K562 (cell line): ENCODE results near the gene KIF17. TPM values are rescaled to one million over a fixed set of nuclear protein-coding genes. Genes with fewer than 3 reads are reported as not detected.

Experiments
- ATAC-seq: fragments of 200-7000 bp; cut with Tn5 transposase; 3 replicates; pipeline ENCODE4 v1.9.1; 2020; ENCODE audit warnings: moderate library complexity
- BruUV-seq: library from RNA; stranded (reverse); fragments of 400-500 nt; replicated peaks from 2 replicates; lab custom pipeline; 2021; lab: Mats Ljungman, UMichigan
- CTCF ChIA-PET: fragments of 300-600 bp; formaldehyde crosslinking; extraction: SDS; loops from one replicate; lab custom pipeline; 2021; ENCODE audit warnings: low intra/inter-chr PET ratio; lab: Yijun Ruan, JAX
- POLR2A ChIA-PET: fragments of 300-600, 350-650 bp; sonication (Branson Sonifier 250); formaldehyde crosslinking; extraction: SDS; loops from one replicate; lab custom pipeline; 2021; ENCODE audit warnings: antibody characterized with exemption, inconsistent platforms; lab: Yijun Ruan, JAX
- DNase-seq, 4 experiments: peaks; one replicate each; pipeline versions ENCODE4 v3.0.0 to v3.0.0-alpha.2; 2011 to 2018; ENCODE audit warnings: low spot score in 3 of 4, mixed read lengths in 3 of 4; ENCODE audit errors: extremely low read depth in 1 of 4
- FAIRE-seq: peaks from 2 replicates; lab custom pipeline; 2011; peaks lifted over from hg19 to GRCh38; lab: Jason Lieb, UNC
- H2AFZ ChIP-seq: 2 replicates; pipeline ENCODE4 v1.6.0; 2011; ENCODE audit warnings: low read depth, low read length, control low read depth, inconsistent platforms
- H3K27ac ChIP-seq: fragments of 200-600 bp; 3 replicates; pipeline ENCODE4 v1.8.0; 2011; ENCODE audit warnings: low read depth, mild to moderate bottlenecking, control low read depth, inconsistent platforms, low read length, moderate library complexity, mixed read lengths; ENCODE audit errors: extremely low read depth
- H3K27me3 ChIP-seq, 2 experiments: fragments of 300-600 bp in 1 of 2; 2 replicates in 1 of 2; 3 replicates in 1 of 2; pipeline versions ENCODE4 v1.6.0 to v1.8.0; 2011; ENCODE audit warnings: inconsistent platforms in 2 of 2, low read length in 2 of 2, mild to moderate bottlenecking in 1 of 2, mixed read lengths in 1 of 2, moderate library complexity in 1 of 2; ENCODE audit not compliant: control insufficient read depth in 2 of 2, insufficient read depth in 2 of 2
- H3K36me3 ChIP-seq: fragments of 300-600 bp; 3 replicates; pipeline ENCODE4 v1.8.0; 2011; ENCODE audit warnings: mild to moderate bottlenecking, low read length, inconsistent platforms; ENCODE audit not compliant: control insufficient read depth, insufficient read depth
- H3K4me1 ChIP-seq, 2 experiments: fragments of 200-600 bp in 1 of 2; replicated peaks in 1 of 2; 2 replicates in 1 of 2; 3 replicates in 1 of 2; pipeline versions ENCODE4 v1.5.1 to v1.8.0; 2011; ENCODE audit warnings: inconsistent platforms in 2 of 2, low read length in 2 of 2, mild to moderate bottlenecking in 1 of 2, mixed read lengths in 1 of 2, moderate library complexity in 1 of 2; ENCODE audit not compliant: control insufficient read depth in 2 of 2, insufficient read depth in 2 of 2
- H3K4me2 ChIP-seq: 2 replicates; pipeline ENCODE4 v1.6.1; 2011; ENCODE audit warnings: low read length, control low read depth, inconsistent platforms, mixed read lengths; ENCODE audit not compliant: insufficient read depth
- H3K4me3 ChIP-seq: fragments of 200-600 bp; sonication (generic), shearing (Covaris generic); 2 replicates; pipeline ENCODE4 v1.5.1; 2016; ENCODE audit warnings: control low read depth, inconsistent platforms
- H3K79me2 ChIP-seq: fragments of 200-600 bp; 3 replicates; pipeline ENCODE4 v1.8.0; 2011; ENCODE audit warnings: low read length, inconsistent platforms; ENCODE audit not compliant: control insufficient read depth, insufficient read depth
- H3K9ac ChIP-seq, 2 experiments: 2 replicates each; pipeline versions ENCODE4 v1.6.0 to v1.6.1; 2011; ENCODE audit warnings: low read depth in 2 of 2, low read length in 2 of 2, control low read depth in 1 of 2, inconsistent platforms in 1 of 2, mild to moderate bottlenecking in 1 of 2, mixed read lengths in 1 of 2; ENCODE audit not compliant: insufficient read depth in 1 of 2
- H3K9me1 ChIP-seq: one replicate; pipeline ENCODE4 v1.6.0; 2011; ENCODE audit warnings: inconsistent platforms, mild to moderate bottlenecking, low read length, moderate library complexity; ENCODE audit not compliant: control insufficient read depth, insufficient read depth
- H3K9me3 ChIP-seq: replicated peaks from 2 replicates; pipeline ENCODE4 v1.5.1; 2011; ENCODE audit warnings: low read depth, low read length, inconsistent platforms; ENCODE audit not compliant: control insufficient read depth, insufficient read depth
- H4K20me1 ChIP-seq: replicated peaks from 2 replicates; pipeline ENCODE4 v1.6.1; 2011; ENCODE audit warnings: low read length, inconsistent platforms, mixed read lengths; ENCODE audit not compliant: control insufficient read depth, insufficient read depth
- RHOXF2B ChIP-seq: fragments of 250-450 bp; sonication (Bioruptor Pico); conservative IDR thresholded peaks from 2 replicates; pipeline ENCODE4 v1.5.1; 2021
- ZFP36 ChIP-seq: fragments of 150-350 bp; IDR thresholded peaks from 2 replicates; pipeline ENCODE4 v1.6.1; 2018; ENCODE audit warnings: low read length, low read depth; ENCODE audit not compliant: partially characterized antibody
- WGBS: fragments of 100-300 bp; shearing (Covaris generic); methylation state at CpG from one replicate; pipeline ENCODE4 v1.1.6; 2016; ENCODE audit warnings: low coverage, mixed read lengths; ENCODE audit not compliant: insufficient coverage; ENCODE audit errors: missing lambda C conversion rate; 5-methylcytosine and 5-hydroxymethylcytosine counted together
- in situ Hi-C: fragments of 300-500 bp; cut with MboI; formaldehyde crosslinking; loops from 4 replicates; pipeline ENCODE4 v1.15.0; 2018; ENCODE audit warnings: inconsistent platforms, mixed read lengths
- intact Hi-C: fragments of 100-400 bp; cut with micrococcal nuclease; formaldehyde crosslinking; loops from 2 replicates; pipeline ENCODE4 v1.14.2; 2022
- polyA plus RNA-seq, 8 experiments: library from polyadenylated mRNA; depleted of rRNA in 4 of 8; stranded (reverse) in 5 of 8; unstranded in 3 of 8; fragments of >200 nt; fragmentation: Nextera tagmentation in 2 of 8; fragmentation: Illumina TruSeq in 1 of 8; extraction: Ambion mirVana in 2 of 8; extraction: Trizol in 1 of 8; gene quantifications; 2 replicates each; pipeline versions ENCODE4 v1.2.1 to v1.2.3, GENCODE V29; 2011 to 2014; ENCODE audit warnings: inconsistent platforms in 1 of 8, missing spikeins in 1 of 8
- total RNA-seq, 7 experiments: library from RNA; depleted of rRNA in 6 of 7; stranded (reverse); fragments of >200 nt in 6 of 7; fragmentation: Illumina TruSeq in 2 of 7; extraction: Trizol in 2 of 7; gene quantifications; 2 replicates each; pipeline versions ENCODE4 v1.2.1 to v1.2.3, GENCODE V29; 2011 to 2021; ENCODE audit warnings: low replicate concordance in 1 of 7
- TF ChIP-seq, protein P1 (sequence below): sonication (generic); formaldehyde crosslinking; IDR thresholded peaks from 2 replicates; pipeline ENCODE4 v1.8.1; 2023; ENCODE audit warnings: missing genetic modification reagents, mild to moderate bottlenecking, borderline replicate concordance

KIF17 gene
- total and polyA plus RNA-seq, 9 of the 15 experiments (the other 6 are each of a cell fraction or from before 2014, with no cell fraction given) = 0.04 to 0.47 (median 0.18) TPM; not detected in 5

DNA sequence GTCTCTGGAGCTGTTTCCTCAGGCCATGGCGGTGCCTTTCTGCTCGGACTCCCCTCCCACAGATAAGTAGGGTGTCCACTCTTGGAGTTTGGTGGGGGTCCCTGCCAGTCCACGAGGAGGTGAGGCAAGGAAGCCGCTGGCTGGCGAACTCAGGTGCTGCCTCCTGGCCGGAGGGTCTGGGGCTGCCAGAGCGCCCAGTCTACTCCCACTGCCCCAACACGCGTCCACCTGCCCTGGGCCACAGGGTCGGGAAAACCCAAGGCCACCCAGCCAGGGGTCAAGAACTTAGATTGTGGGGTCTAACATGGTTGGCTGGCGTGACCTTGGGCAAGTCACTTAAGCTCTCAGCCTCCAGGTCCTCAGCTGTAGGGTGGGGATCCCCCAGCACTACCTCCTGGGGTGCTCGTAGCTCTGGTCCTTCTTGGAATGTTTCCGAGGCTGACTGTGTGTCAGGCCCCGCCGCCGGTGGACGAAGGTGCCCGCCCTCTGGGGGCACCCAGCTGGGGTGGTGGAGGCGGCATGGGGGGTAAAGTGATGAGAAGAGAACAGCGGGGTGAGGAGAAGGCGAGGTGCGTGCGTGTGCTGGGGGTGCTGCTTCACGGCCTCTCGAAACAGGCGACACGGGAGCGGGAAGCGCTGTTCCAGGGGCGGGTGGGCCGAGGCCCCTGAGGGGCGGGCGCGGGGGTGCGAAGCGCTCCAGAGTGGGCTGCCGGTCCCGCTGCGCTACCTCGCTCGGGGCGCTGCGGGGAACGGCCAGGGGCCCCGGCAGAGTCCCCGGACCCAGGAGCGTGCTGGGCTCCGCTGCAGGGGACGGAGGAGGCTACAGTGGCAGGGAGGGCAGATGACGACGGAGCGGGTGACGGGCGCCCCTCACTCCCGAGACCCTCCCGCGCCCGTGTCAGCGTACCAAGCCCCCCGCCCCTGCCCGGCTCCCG, 13.5 kb upstream of the KIF17 start (continued):
- TF ChIP-seq, protein P1, sequence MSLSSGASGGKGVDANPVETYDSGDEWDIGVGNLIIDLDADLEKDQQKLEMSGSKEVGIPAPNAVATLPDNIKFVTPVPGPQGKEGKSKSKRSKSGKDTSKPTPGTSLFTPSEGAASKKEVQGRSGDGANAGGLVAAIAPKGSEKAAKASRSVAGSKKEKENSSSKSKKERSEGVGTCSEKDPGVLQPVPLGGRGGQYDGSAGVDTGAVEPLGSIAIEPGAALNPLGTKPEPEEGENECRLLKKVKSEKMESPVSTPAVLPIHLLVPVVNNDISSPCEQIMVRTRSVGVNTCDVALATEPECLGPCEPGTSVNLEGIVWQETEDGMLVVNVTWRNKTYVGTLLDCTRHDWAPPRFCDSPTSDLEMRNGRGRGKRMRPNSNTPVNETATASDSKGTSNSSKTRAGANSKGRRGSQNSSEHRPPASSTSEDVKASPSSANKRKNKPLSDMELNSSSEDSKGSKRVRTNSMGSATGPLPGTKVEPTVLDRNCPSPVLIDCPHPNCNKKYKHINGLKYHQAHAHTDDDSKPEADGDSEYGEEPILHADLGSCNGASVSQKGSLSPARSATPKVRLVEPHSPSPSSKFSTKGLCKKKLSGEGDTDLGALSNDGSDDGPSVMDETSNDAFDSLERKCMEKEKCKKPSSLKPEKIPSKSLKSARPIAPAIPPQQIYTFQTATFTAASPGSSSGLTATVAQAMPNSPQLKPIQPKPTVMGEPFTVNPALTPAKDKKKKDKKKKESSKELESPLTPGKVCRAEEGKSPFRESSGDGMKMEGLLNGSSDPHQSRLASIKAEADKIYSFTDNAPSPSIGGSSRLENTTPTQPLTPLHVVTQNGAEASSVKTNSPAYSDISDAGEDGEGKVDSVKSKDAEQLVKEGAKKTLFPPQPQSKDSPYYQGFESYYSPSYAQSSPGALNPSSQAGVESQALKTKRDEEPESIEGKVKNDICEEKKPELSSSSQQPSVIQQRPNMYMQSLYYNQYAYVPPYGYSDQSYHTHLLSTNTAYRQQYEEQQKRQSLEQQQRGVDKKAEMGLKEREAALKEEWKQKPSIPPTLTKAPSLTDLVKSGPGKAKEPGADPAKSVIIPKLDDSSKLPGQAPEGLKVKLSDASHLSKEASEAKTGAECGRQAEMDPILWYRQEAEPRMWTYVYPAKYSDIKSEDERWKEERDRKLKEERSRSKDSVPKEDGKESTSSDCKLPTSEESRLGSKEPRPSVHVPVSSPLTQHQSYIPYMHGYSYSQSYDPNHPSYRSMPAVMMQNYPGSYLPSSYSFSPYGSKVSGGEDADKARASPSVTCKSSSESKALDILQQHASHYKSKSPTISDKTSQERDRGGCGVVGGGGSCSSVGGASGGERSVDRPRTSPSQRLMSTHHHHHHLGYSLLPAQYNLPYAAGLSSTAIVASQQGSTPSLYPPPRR (CRISPR knock-in tag) = no peak

DNA sequence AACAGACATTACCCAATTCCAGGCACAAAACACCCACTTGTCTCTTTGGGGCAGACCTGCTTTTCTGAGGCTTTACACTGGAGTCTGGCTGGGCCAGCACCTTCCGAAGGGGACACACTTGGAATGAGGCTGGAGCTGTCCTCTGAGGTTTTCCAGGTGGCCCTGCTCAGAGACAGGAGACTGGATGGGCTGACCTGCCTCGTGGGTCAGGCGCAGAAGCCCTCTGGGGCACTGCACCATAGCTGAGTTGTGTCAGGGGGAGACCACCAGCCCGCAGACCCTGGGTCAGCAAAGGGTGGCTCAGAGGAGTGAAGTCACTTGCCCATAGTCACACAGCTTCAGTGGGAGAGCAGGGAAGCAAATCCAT, 12.9 kb upstream of the KIF17 start:
- FAIRE-seq (no peak), DNase-seq (no peak), ATAC-seq (no peak)
- no peak overlapping the region for H3K27ac ChIP-seq
- no peak overlapping the region for H3K9ac ChIP-seq
- WGBS = 13% methylated on average over 4 of the region's 4 CpGs
- intact Hi-C loops = no loop called here
- peaks cover 8% of the 10 kb centered on the region for H3K9me1 ChIP-seq
- no peak overlapping the region for H3K4me3 ChIP-seq
- no peak overlapping the region for H2AFZ ChIP-seq
- no peaks in the 10 kb centered on the region for H3K79me2 ChIP-seq
- CTCF ChIA-PET = no interaction called here
- H4K20me1 ChIP-seq = peaks cover 3% of the 10 kb centered on the region; the same call in 1 of the 2 replicates
- no peak overlapping the region for H3K4me2 ChIP-seq
- peaks cover 0 to 43% of the 10 kb centered on the region in 2 experiments; a peak in 4 of 5 replicates for H3K27me3 ChIP-seq
- no TSS peak for BruUV-seq
- no peaks in the 10 kb centered on the region for H3K36me3 ChIP-seq
- TF ChIP-seq RHOXF2B (CRISPR knock-in tag) (no peak), ZFP36 (peak; percentile 65)
- POLR2A ChIA-PET = interaction anchor here (0.5 to 0.6 kb wide), 2 partner anchors 43 to 255 kb away, joined by 3 read pairs; no protein-coding TSS in a partner anchor
- H3K4me1 ChIP-seq = peaks cover 12 to 53% of the 10 kb centered on the region in 2 experiments
- H3K9me3 ChIP-seq = no peaks in the 10 kb centered on the region; the same call in 1 of the 2 replicates
- in situ Hi-C loops = no loop called here
